GM18505 (cell line): ENCODE measurements around the gene LCN6.

Source experiments
- ATAC-seq: cut with Tn5 transposase; IDR thresholded peaks from one replicate; pipeline ENCODE4 v1.9.1; 2021; ENCODE audit not compliant: unreplicated experiment
- POLR2A ChIP-seq: IDR thresholded peaks from 4 replicates; pipeline ENCODE4 v1.6.1; 2011; ENCODE audit warnings: borderline replicate concordance; ENCODE audit not compliant: insufficient read depth, insufficient read length; ENCODE audit errors: extremely low read depth

Gene LCN6

GRCh38 chr9:136723362-136723976 lies 24.9 kb downstream of the LCN6 start:
- TF ChIP-seq POLR2A = no peak
- ATAC-seq = no peak

DNA sequence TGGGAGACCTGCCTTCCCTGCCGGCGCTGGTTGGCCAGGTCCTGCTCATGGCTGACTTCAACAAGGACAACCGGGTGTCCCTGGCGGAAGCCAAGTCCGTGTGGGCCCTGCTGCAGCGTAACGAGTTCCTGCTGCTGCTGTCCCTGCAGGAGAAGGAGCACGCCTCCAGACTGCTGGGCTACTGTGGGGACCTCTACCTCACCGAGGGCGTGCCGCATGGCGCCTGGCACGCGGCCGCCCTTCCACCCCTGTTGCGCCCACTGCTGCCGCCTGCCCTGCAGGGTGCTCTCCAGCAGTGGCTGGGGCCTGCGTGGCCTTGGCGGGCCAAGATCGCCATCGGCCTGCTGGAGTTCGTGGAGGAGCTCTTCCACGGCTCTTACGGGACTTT lies 25.4 kb downstream of the LCN6 start:
- ATAC-seq = no peak
- no peak for TF ChIP-seq POLR2A

DNA sequence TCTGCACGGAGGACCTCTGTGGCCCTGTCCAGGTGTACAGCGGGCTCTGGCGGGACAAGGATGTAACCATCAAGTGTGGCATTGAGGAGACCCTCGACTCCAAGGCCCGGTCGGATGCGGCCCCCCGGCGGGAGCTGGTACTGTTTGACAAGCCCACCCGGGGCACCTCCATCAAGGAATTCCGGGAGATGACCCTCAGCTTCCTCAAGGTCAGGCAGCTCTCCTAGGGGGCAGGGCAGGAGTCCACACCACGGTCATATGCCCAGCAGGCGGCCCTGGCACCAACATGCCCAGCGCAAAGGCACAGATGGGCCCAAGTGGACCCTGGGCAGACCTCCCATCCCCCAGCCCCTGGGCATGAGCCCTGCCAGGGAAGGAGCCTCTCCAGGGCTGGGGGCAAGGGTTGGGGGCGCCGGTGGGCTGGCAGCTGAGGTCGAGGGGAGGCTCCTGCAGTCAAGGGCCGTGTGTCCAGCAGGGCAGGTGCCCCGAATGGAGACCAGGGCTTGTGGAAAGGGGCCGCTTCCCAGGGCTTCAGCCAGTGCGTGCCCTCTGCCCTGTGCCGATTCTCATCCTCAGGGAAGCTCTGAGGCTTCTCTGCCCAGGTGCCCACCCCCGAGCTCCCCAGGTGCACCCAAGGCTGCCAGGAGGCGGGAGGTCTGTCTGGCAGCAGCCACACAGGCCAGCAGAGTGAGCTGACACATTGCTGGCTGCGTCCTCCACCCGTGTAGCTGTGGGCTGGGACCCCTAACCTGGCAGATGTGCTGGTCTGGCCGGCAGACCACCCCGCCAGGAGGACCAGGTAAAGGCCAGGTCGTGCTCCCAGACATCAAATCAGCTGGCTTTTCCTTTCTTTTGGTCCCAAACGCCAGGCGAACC lies 26.0 kb downstream of the LCN6 start:
- ATAC-seq = no peak
- TF ChIP-seq POLR2A = peak; percentile 17

- ATAC-seq = no peak
- no peak for TF ChIP-seq POLR2A
These were observed 26.8 kb downstream of the LCN6 start for GRCh38 chr9:136721339-136722092.

GRCh38 chr9:136720898-136721338 lies 27.4 kb downstream of the LCN6 start:
- no peak for ATAC-seq

GRCh38 chr9:136720251-136720897 lies 28.0 kb downstream of the LCN6 start:
- no peak for ATAC-seq
- no peak for TF ChIP-seq POLR2A

More at GRCh38 chr9:136720898-136721338, 27.4 kb downstream of the LCN6 start:
- no peak for TF ChIP-seq POLR2A

DNA sequence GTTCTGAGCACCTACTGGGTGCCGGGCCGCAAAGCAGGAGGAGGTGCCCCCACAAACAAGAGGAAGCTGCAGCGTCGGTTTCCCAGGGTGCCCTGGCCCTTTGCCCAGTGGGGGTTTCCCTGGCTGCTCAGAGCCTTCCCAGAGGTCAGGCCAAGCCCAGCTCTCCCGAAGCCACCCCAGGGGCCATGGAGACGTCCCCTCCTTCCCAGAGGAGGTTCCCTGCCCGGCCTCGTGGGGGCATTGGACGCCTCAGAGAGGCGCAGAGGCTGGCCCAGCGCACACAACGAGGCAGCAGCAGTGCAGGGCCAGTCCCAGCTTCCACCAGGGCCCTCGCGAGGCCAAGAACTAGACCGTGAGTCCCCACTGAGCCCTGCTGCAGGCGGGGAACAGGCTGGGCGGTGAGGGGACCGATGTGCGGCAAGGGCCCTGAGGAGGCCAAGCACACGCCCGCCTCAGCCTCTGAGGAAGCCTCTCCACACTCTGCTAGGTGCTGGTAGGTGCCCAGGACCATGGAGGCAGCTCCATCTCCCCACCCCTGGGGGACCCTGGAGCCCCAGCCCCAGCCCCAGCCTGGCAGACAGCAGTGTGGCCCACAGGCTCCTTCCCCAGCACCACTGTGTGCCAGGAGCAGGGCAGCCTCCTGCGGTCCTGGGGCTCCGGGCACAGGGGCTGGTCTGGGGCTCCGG lies 29.0 kb downstream of the LCN6 start:
- no peak for TF ChIP-seq POLR2A
- no peak for ATAC-seq

GRCh38 chr9:136718345-136719194 lies 29.8 kb downstream of the LCN6 start:
- no peak for ATAC-seq
- TF ChIP-seq POLR2A = no peak

GRCh38 chr9:136717399-136717798 lies 30.9 kb downstream of the LCN6 start:
- no peak for ATAC-seq
- TF ChIP-seq POLR2A = no peak

DNA sequence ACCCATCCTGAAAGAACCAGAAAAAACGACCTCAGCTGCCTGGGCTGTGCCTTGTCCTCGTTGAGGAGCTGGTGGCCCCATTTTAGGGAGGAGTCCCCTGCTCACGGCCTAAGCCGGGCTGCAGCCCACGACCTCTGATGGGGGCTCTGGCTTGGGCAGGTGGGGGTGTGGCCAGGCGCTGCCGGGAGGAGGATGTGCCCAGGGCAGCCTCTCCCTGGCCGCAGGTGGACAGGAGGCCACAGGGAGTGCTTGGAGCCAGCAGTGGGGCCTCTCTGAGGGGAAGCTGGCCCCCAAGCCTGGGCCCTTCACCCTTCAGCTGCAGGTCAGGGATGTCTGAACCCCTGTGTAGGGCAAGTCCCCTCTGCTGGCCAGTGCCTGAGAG lies 33.4 kb downstream of the LCN6 start:
- no peak for TF ChIP-seq POLR2A
- no peak for ATAC-seq

DNA sequence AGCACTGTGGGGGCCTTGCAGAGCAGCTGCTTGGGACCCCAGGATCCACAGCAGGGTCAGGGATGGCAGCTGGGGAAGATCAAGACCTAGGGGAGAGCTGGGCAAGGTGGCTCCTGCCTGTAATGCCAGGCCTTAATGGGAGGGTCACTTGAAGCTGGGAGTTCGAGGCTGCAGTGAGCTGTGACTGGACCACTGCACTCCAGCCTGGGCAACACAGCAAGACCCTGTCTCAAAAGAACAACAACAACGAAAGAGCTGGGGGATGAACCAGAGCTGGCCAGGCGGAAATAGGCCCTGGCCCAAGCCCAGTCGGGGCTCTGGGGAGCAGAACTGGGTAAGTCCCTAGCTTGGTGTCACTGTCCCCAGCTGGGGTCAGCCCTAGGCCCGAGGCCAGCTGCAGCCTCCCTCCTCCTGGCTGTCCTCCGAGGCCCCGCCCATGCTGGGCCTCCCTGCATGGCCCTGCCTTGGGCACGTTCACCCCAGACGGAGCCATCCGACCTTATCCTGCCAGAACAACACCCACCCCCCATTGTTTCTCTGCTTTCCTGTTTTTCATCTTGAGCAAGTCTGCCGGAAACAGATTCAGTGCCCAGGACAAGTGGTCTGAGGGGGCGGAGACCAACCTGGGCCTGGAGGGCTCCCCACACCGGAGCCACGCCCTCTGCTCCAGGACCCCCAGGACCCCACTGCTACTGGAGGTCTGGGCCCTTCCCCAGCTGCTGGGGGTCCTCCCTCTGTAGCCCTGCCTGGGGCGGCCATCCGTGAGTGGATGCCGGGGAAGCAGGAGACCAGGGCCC lies 34.0 kb downstream of the LCN6 start:
- TF ChIP-seq POLR2A = no peak
- ATAC-seq = no peak

DNA sequence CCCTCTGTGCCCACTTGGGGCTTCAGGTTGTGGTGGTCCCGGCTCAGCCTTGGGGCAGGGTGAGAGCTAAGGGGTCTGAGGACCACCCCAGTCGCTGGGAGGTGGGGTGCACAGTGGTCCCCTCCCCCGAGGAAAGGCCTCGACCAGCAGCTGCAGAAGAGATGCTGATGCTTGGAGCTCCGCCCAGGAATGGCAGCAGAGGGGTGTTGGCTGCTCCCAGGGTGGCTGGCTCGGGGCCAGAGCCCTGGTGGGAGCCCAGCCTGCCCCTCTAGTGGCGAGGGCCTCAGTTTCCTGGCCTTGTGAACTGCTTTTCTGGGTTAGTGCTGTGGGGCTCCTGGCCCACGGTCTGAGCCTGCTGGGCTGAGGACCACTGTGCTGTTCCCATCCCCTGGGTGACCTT lies 34.8 kb downstream of the LCN6 start:
- ATAC-seq = no peak
- no peak for TF ChIP-seq POLR2A
